GM21825 (cell line): Measurements from ENCODE around the gene KCNC1.

Source experiments
- ATAC-seq: cut with Tn5 transposase; IDR thresholded peaks from one replicate; pipeline ENCODE4 v1.9.1; 2021; ENCODE audit warnings: mild to moderate bottlenecking, moderate library complexity; ENCODE audit not compliant: unreplicated experiment

Gene KCNC1

GRCh38 chr11:17736579-17736893 lies 2.0 kb downstream of the KCNC1 start:
- no peak for ATAC-seq

GRCh38 chr11:17736930-17737817 lies 2.6 kb downstream of the KCNC1 start:
- no peak for ATAC-seq

- no peak for ATAC-seq
Measured at GRCh38 chr11:17738151-17738973, 3.8 kb downstream of the KCNC1 start.

- no peak for ATAC-seq
Measured at GRCh38 chr11:17739945-17740338, 5.4 kb downstream of the KCNC1 start.

GRCh38 chr11:17740649-17741235 lies 6.2 kb downstream of the KCNC1 start:
- ATAC-seq = no peak

GRCh38 chr11:17741487-17741886 lies 6.9 kb downstream of the KCNC1 start:
- ATAC-seq = no peak

GRCh38 chr11:17742019-17742418 lies 7.4 kb downstream of the KCNC1 start:
- ATAC-seq = no peak

- ATAC-seq = no peak
Measured at GRCh38 chr11:17743026-17743807, 8.6 kb downstream of the KCNC1 start.

GRCh38 chr11:17743808-17744119 lies 9.2 kb downstream of the KCNC1 start:
- ATAC-seq = no peak

GRCh38 chr11:17744151-17744940 lies 9.8 kb downstream of the KCNC1 start:
- ATAC-seq = no peak

- ATAC-seq = no peak
Measured at GRCh38 chr11:17745023-17745772, 10.6 kb downstream of the KCNC1 start.

GRCh38 chr11:17746096-17746495 lies 11.5 kb downstream of the KCNC1 start:
- ATAC-seq = no peak

- ATAC-seq = no peak
Measured at GRCh38 chr11:17747131-17747955, 12.8 kb downstream of the KCNC1 start.

GRCh38 chr11:17748044-17748443 lies 13.5 kb downstream of the KCNC1 start:
- no peak for ATAC-seq

- ATAC-seq = no peak
Measured at GRCh38 chr11:17748761-17749721, 14.5 kb downstream of the KCNC1 start.

- ATAC-seq = no peak
Measured at GRCh38 chr11:17750013-17750800, 15.6 kb downstream of the KCNC1 start.

- no peak for ATAC-seq
Measured at GRCh38 chr11:17750801-17751165, 16.2 kb downstream of the KCNC1 start.
